Measurements from ENCODE around the gene MAGI3.

DNA sequence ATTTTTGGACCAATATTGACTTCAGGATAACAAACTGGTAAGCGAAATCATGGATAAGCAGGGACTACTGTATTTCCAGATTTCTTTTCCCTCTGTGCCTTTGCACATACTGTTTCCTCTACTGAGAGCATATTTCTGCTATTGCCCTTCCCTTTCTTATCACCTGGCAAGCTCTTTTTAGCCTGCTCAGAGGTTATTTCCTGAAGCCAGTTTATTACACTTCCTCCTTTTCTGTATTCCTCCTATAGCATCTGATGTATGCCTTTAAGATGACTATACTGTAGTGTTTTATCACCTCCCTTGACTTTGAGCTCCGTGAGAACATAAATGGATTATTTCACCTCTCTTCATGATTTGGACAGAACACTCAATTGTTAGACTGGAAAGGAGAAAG, 49.0 kb downstream of the MAGI3 start:
- no peak for TF ChIP-seq GATA3 (IDR thresholded peaks at IDR 0.05; ENCODE audit: low read depth, low read length)
- no peak for TF ChIP-seq GATA2 (IDR thresholded peaks at IDR 0.05; ENCODE audit: low read depth, low read length)
